GM03348 (cell line): ENCODE results near the gene ACP7.
"Not testable (repeated sequence)": the region's sequence is repeated elsewhere in the genome, so short reads cannot be mapped to it uniquely, and the experiment has no call there.

Source experiments
- DNase-seq: peaks from one replicate; pipeline ENCODE4 v3.0.0; 2012; ENCODE audit warnings: low spot score

The ACP7 gene

GRCh38 chr19:39131255-39131755 lies 47.1 kb downstream of the ACP7 start:
- DNase-seq, result peak; percentile 47

GRCh38 chr19:39132344-39132969 lies 48.3 kb downstream of the ACP7 start:
- DNase-seq, result no peak

- DNase-seq, result no peak
Measured at GRCh38 chr19:39133431-39134270, 49.5 kb downstream of the ACP7 start.

GRCh38 chr19:39135701-39136100 lies 51.5 kb downstream of the ACP7 start:
- no peak for DNase-seq

GRCh38 chr19:39136225-39136940 lies 52.2 kb downstream of the ACP7 start:
- no peak for DNase-seq

GRCh38 chr19:39137131-39137530 lies 53.0 kb downstream of the ACP7 start:
- no peak for DNase-seq

- no peak for DNase-seq
Measured at GRCh38 chr19:39138221-39139211, 54.3 kb downstream of the ACP7 start.

GRCh38 chr19:39139305-39139874 lies 55.2 kb downstream of the ACP7 start:
- DNase-seq, result no peak

GRCh38 chr19:39139971-39140453 lies 55.8 kb downstream of the ACP7 start:
- no peak for DNase-seq

- DNase-seq, result no peak
Measured at GRCh38 chr19:39140594-39140993, 56.4 kb downstream of the ACP7 start.

- no peak for DNase-seq
Measured at GRCh38 chr19:39141929-39142328, 57.8 kb downstream of the ACP7 start.

- no peak for DNase-seq
Measured at GRCh38 chr19:39142630-39143029, 58.5 kb downstream of the ACP7 start.

- not testable (repeated sequence) for DNase-seq
Measured at GRCh38 chr19:39143757-39144289, 59.7 kb downstream of the ACP7 start.

GRCh38 chr19:39144290-39145071 lies 60.3 kb downstream of the ACP7 start:
- DNase-seq, result no peak

GRCh38 chr19:39145180-39145953 lies 61.2 kb downstream of the ACP7 start:
- DNase-seq, result no peak

GRCh38 chr19:39146091-39146490 lies 61.9 kb downstream of the ACP7 start:
- DNase-seq, result no peak

GRCh38 chr19:39146686-39147450 lies 62.7 kb downstream of the ACP7 start:
- DNase-seq, result no peak

- no peak for DNase-seq
Measured at GRCh38 chr19:39147480-39147879, 63.3 kb downstream of the ACP7 start.
